MM.1S (cell line): ENCODE measurements around the gene PI4KA.

Experiments used
- DNase-seq: peaks from one replicate; pipeline ENCODE4 v3.0.0-alpha.2; 2015
- H2AFZ ChIP-seq: fragments of 300-600 bp; sonication (generic); 2 replicates; pipeline ENCODE4 v1.6.0; 2016; ENCODE audit warnings: antibody characterized with exemption, low read length
- H3F3A ChIP-seq: fragments of 300-600 bp; sonication (generic); 2 replicates; pipeline ENCODE4 v1.6.1; 2016; ENCODE audit warnings: mild to moderate bottlenecking, antibody characterized with exemption, low read length, moderate library complexity, mixed read lengths; ENCODE audit not compliant: insufficient read depth
- H3K27ac ChIP-seq: fragments of 300-600 bp; sonication (generic); 2 replicates; pipeline ENCODE4 v1.5.1; 2016; ENCODE audit warnings: mild to moderate bottlenecking, low read length
- H3K27me3 ChIP-seq: fragments of 300-600 bp; sonication (generic); replicated peaks from 2 replicates; pipeline ENCODE4 v1.6.0; 2016; ENCODE audit warnings: low read length; ENCODE audit not compliant: insufficient read depth
- H3K36me3 ChIP-seq: fragments of 300-600 bp; sonication (generic); replicated peaks from 2 replicates; pipeline ENCODE4 v1.6.1; 2016; ENCODE audit warnings: mild to moderate bottlenecking, low read length, mixed read lengths; ENCODE audit not compliant: insufficient read depth
- H3K4me1 ChIP-seq: fragments of 300-600 bp; sonication (generic); 2 replicates; pipeline ENCODE4 v1.6.1; 2016; ENCODE audit warnings: low read length, mixed read lengths
- H3K4me2 ChIP-seq: fragments of 300-600 bp; sonication (generic); 2 replicates; pipeline ENCODE4 v1.6.0; 2016; ENCODE audit warnings: low read depth, low read length
- H3K4me3 ChIP-seq: fragments of 300-600 bp; sonication (generic); 2 replicates; pipeline ENCODE4 v1.5.1; 2016; ENCODE audit warnings: low read length, mixed read lengths
- H3K79me2 ChIP-seq: fragments of 300-600 bp; sonication (generic); 2 replicates; pipeline ENCODE4 v1.6.1; 2016; ENCODE audit warnings: mixed run types, low read length, mixed read lengths
- H3K9ac ChIP-seq: fragments of 300-600 bp; sonication (generic); 2 replicates; pipeline ENCODE4 v1.6.1; 2016; ENCODE audit warnings: low read length, mixed read lengths
- H3K9me2 ChIP-seq: fragments of 300-600 bp; sonication (generic); replicated peaks from 2 replicates; pipeline ENCODE4 v1.6.1; 2016; ENCODE audit warnings: mild to moderate bottlenecking, low read length, mixed read lengths; ENCODE audit not compliant: insufficient read depth
- H3K9me3 ChIP-seq: fragments of 300-600 bp; sonication (generic); replicated peaks from 2 replicates; pipeline ENCODE4 v1.6.1; 2016; ENCODE audit warnings: mild to moderate bottlenecking, low read length, mixed read lengths; ENCODE audit not compliant: insufficient read depth
- H4K20me1 ChIP-seq: fragments of 300-600 bp; sonication (generic); 2 replicates; pipeline ENCODE4 v1.6.1; 2016; ENCODE audit warnings: mild to moderate bottlenecking, low read length, moderate library complexity, mixed read lengths; ENCODE audit not compliant: insufficient read depth
- EZH2 ChIP-seq: fragments of 300-600 bp; sonication (generic); optimal IDR thresholded peaks from 2 replicates; pipeline ENCODE3; 2017; ENCODE audit warnings: low read depth, mild to moderate bottlenecking, antibody characterized with exemption, low read length, mixed read lengths
- EZH2phosphoT487 ChIP-seq: fragments of 300-600 bp; sonication (generic); IDR thresholded peaks from 2 replicates; pipeline ENCODE4 v1.6.1; 2018; ENCODE audit warnings: antibody characterized with exemption, low read length
- TF ChIP-seq, protein P1 (sequence below): fragments of 300-600 bp; sonication (generic); IDR thresholded peaks from 2 replicates; pipeline ENCODE4 v1.5.1; 2016; ENCODE audit warnings: antibody characterized with exemption, low read length, mixed read lengths

PI4KA gene

DNA sequence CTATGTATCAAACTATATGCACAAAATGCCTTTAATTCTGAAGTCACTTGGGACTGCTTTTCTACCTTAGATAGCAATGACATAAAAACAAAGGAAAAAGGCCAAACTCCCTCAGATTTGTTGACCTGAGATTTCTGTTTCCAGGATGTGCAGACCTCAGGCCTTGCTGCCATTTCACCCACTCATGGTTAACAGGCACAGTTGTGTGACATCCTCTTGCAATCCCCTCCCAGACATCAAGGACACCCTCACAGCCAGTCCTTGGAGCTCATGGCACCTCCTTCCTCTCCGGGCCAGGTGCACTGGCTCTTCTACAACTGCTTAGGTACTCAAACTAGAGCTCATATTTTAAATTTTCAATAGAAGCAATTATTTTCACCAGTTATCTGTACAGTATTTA, 47.4 kb downstream of the PI4KA start:
- Histone ChIP-seq H2AFZ (no peak overlapping the region), H4K20me1 (no peaks in the 10 kb centered on the region), H3K4me3 (no peak overlapping the region), H3F3A (no peaks in the 10 kb centered on the region), H3K9me2 (no peaks in the 10 kb centered on the region), H3K27me3 (no peaks in the 10 kb centered on the region), H3K9me3 (no peaks in the 10 kb centered on the region), H3K4me2 (no peak overlapping the region), H3K79me2 (no peaks in the 10 kb centered on the region), H3K9ac (no peak overlapping the region), H3K4me1 (no peaks in the 10 kb centered on the region), H3K36me3 (no peaks in the 10 kb centered on the region), H3K27ac (no peak overlapping the region)
- DNase-seq: no peak
- TF ChIP-seq EZH2 (no peak), EZH2phosphoT487 (no peak)
- TF ChIP-seq, protein P1, sequence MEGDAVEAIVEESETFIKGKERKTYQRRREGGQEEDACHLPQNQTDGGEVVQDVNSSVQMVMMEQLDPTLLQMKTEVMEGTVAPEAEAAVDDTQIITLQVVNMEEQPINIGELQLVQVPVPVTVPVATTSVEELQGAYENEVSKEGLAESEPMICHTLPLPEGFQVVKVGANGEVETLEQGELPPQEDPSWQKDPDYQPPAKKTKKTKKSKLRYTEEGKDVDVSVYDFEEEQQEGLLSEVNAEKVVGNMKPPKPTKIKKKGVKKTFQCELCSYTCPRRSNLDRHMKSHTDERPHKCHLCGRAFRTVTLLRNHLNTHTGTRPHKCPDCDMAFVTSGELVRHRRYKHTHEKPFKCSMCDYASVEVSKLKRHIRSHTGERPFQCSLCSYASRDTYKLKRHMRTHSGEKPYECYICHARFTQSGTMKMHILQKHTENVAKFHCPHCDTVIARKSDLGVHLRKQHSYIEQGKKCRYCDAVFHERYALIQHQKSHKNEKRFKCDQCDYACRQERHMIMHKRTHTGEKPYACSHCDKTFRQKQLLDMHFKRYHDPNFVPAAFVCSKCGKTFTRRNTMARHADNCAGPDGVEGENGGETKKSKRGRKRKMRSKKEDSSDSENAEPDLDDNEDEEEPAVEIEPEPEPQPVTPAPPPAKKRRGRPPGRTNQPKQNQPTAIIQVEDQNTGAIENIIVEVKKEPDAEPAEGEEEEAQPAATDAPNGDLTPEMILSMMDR: no peak

DNA sequence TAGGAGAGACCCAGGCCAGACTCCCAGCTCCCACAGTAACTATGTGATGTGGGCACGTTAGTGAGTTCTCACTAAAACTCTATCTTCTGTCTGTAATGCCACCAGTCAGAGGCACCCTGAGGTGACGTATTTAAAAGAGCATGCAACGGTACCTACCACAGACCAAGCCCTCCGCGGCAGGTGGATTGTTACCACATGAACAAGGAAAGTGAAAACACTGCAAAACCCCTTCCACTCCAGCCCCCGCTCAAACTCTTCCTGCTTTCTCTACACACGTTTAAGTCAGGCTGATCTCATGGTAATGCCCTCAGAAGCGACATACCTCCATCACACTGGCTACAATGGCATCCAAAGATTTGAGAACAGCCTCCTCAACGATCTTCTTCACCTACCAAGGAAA, 48.0 kb downstream of the PI4KA start:
- no peaks in the 10 kb centered on the region for H3K27me3 ChIP-seq
- no peak overlapping the region for H3K27ac ChIP-seq
- H3K9me2 ChIP-seq: no peaks in the 10 kb centered on the region
- H3F3A ChIP-seq: no peaks in the 10 kb centered on the region
- H3K9ac ChIP-seq: no peak overlapping the region
- H4K20me1 ChIP-seq: no peaks in the 10 kb centered on the region
- DNase-seq: no peak
- no peaks in the 10 kb centered on the region for H3K4me1 ChIP-seq
- H3K36me3 ChIP-seq: no peaks in the 10 kb centered on the region
- no peak overlapping the region for H3K4me2 ChIP-seq
- no peaks in the 10 kb centered on the region for H3K9me3 ChIP-seq
- TF ChIP-seq, protein P1: no peak
- TF ChIP-seq EZH2phosphoT487 (no peak), EZH2 (no peak)
- no peak overlapping the region for H2AFZ ChIP-seq
- no peak overlapping the region for H3K4me3 ChIP-seq
- no peaks in the 10 kb centered on the region for H3K79me2 ChIP-seq

DNA sequence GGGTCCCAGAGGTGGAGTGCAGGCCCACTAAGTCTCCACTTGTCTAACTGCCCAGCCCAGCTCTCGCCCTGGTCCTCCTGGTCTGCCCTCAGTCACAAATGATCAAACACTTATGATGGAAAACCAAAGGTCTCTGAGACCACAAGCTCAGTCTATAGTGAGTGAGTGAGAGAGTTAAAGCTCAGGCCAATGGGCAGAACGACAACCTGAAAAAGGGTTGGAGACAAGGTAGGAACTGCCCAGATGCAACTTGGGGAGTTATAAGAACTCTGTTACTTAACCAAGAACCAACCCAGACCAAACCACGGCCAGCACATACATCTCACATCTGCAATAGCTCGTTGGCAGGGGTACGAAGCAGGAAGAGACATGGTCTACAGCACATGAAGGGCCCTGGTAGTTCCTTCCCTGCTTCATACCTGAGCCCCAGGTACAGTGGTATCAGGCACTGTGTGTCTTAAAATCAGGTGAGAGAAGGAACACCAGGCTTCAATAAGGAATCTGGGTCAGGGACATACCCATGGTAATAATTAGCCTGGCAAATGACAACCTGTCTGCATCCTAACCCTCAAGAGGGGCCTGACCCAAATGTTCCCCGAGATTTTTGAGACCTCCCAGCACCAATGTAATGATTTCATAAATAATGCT, 48.9 kb downstream of the PI4KA start:
- no peaks in the 10 kb centered on the region for H3K9me2 ChIP-seq
- no peaks in the 10 kb centered on the region for H3K79me2 ChIP-seq
- no peak overlapping the region for H3K27ac ChIP-seq
- H3F3A ChIP-seq: no peaks in the 10 kb centered on the region
- DNase-seq: no peak
- H3K9ac ChIP-seq: no peak overlapping the region
- H3K4me2 ChIP-seq: no peak overlapping the region
- H3K4me3 ChIP-seq: no peak overlapping the region
- H3K27me3 ChIP-seq: no peaks in the 10 kb centered on the region
- TF ChIP-seq, protein P1: no peak
- TF ChIP-seq EZH2 (no peak), EZH2phosphoT487 (no peak)
- no peaks in the 10 kb centered on the region for H3K4me1 ChIP-seq
- H3K36me3 ChIP-seq: no peaks in the 10 kb centered on the region
- no peaks in the 10 kb centered on the region for H3K9me3 ChIP-seq
- H2AFZ ChIP-seq: no peak overlapping the region
- no peaks in the 10 kb centered on the region for H4K20me1 ChIP-seq
